Activated naive CD4-positive, alpha-beta T cell treated with anti-CD3 and anti-CD28 coated beads, Interleukin-2, amount 50 U/mL, for 24 hours (primary cell): Measurements from ENCODE around the gene ACACA.
A peak's percentile ranks its signal among the peaks of the same experiment; 100 is the strongest.
"Not testable (repeated sequence)": the region's sequence is repeated elsewhere in the genome, so short reads cannot be mapped to it uniquely, and the experiment has no call there.

Source experiments
- H3K27ac Mint-ChIP-seq: one replicate; pipeline ENCODE4 v1.8.0; 2021; ENCODE audit warnings: mild to moderate bottlenecking, mixed read lengths
- H3K27me3 Mint-ChIP-seq: one replicate; pipeline ENCODE4 v1.8.0; 2021; ENCODE audit warnings: mixed read lengths
- H3K36me3 Mint-ChIP-seq: one replicate; pipeline ENCODE4 v1.8.0; 2021; ENCODE audit warnings: mixed read lengths
- H3K4me1 Mint-ChIP-seq: one replicate; pipeline ENCODE4 v1.8.0; 2021; ENCODE audit warnings: mixed read lengths
- H3K4me3 Mint-ChIP-seq: one replicate; pipeline ENCODE4 v1.8.0; 2021; ENCODE audit warnings: mild to moderate bottlenecking, mixed read lengths
- H3K9me3 Mint-ChIP-seq: one replicate; pipeline ENCODE4 v1.8.0; 2021; ENCODE audit warnings: mixed read lengths

ACACA gene

DNA sequence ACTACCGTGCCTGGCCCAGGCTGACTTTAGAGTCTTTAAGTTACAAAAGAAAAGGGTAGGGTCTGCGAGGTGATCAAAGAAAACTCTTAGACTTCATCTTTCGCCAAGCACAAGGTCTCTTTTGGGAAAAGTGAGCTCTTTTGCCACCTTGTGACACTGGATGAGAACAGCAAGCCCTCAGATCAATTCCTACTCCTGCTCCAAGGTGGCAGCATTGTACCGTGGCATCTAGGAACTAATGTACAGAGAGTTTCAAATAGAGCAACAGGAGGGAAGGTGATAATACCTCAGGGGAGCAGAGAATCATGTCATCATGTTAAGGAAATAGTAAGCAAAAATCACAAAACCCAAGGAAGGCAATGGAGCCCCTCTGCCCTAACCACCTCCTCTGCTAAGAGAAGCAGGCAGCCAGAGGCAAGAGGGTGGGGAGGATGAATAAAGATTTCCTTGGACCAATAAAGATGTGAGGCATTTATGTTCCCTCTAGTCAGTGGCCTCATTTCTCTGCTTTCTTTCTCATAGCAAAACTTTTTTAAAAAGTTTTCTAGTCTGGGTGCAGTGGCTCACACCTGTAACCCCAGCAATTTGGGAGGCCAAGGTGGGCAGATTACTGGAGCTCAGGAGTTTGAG, 33.0 kb downstream of the ACACA start:
- Mint-ChIP-seq H3K27ac (no peak overlapping the region), H3K4me1 (no peaks in the 10 kb centered on the region), H3K36me3 (no peaks in the 10 kb centered on the region), H3K27me3 (no peaks in the 10 kb centered on the region), H3K9me3 (no peaks in the 10 kb centered on the region), H3K4me3 (no peak overlapping the region)

DNA sequence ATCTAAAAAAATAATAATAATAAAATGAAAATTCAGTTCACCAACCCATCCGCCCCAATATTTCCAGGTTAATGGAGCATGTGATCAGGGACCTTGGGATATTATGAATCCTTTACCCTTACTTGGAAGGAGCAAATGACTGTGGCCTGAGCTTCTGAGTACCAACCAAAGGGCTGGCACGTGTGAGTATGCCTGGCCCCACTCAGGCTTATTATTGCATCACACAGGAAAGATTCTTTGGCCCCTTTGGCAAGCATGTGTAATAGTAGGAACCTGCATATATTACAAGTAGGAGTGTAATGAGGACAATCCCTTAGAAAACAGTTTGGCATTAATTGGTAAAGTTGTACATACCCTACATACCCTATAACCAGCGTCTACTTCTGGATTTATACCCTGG, 38.1 kb downstream of the ACACA start:
- no peaks in the 10 kb centered on the region for H3K9me3 Mint-ChIP-seq
- H3K4me3 Mint-ChIP-seq: no peak overlapping the region
- H3K36me3 Mint-ChIP-seq: no peaks in the 10 kb centered on the region
- no peaks in the 10 kb centered on the region for H3K27me3 Mint-ChIP-seq
- H3K4me1 Mint-ChIP-seq: no peaks in the 10 kb centered on the region
- no peak overlapping the region for H3K27ac Mint-ChIP-seq

DNA sequence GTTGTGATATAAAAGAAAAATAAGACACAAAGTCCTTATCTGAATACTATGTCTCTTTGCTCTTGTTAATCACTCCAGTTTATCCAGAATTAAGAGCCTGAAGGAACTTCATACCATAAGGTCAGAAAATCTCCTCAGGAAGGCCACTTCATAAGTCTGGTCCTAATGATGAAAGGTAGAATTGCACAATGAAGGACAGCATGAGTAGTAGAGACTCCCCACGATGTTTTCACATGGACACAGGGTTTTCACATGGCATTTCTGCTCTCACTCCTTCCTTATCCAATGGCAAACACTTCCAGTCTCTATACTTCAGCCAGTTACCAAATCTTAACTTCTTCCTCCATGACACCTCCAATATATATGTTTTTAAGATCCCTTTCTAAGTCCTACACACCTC, 41.0 kb downstream of the ACACA start:
- Mint-ChIP-seq H3K27me3 (no peaks in the 10 kb centered on the region), H3K4me1 (no peaks in the 10 kb centered on the region), H3K9me3 (no peaks in the 10 kb centered on the region), H3K4me3 (no peak overlapping the region), H3K36me3 (no peaks in the 10 kb centered on the region), H3K27ac (no peak overlapping the region)

DNA sequence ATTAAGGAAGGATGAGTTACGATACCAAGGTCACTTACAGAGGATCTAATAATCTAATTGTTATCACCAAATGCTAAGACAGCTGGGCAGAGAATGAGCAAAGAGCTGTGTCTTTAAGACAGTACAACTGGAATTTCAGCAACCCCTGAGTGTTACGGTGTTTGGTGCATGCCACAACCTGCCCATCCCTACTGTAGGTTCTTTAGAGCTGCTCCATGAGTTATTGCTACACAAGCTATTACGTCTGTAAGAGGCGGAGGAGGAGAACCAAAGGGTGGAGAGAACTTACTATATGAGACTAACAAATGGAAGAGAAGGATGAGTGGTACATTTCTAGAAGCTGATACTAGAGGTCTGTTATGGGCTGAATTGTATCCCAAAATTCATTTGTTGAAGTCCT, 45.1 kb downstream of the ACACA start:
- Mint-ChIP-seq H3K27ac (no peak overlapping the region), H3K4me1 (peaks cover 22% of the 10 kb centered on the region), H3K4me3 (no peak overlapping the region), H3K27me3 (no peaks in the 10 kb centered on the region), H3K36me3 (no peaks in the 10 kb centered on the region), H3K9me3 (no peaks in the 10 kb centered on the region)

DNA sequence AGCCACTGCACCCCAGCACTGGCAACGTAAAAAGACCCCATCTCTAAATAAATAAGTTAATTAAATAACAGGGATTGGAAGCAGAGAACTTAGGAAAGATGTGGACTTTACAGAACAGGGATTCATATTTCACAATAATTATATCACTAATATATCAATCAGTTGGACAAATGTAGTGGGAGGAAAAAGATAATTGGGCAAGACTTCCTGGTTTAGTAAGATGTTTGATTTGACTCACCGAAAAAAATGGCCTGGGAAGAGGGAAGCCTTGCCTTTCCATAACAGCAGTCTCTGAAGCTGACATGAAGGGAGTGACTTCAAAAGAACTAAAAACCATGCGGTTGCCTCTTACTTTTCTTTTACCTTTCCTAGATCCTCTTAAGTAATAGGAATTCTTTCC, 46.0 kb downstream of the ACACA start:
- Mint-ChIP-seq H3K4me3 (no peak overlapping the region), H3K36me3 (no peaks in the 10 kb centered on the region), H3K27me3 (no peaks in the 10 kb centered on the region), H3K27ac (no peak overlapping the region), H3K4me1 (peaks cover 22% of the 10 kb centered on the region), H3K9me3 (no peaks in the 10 kb centered on the region)

DNA sequence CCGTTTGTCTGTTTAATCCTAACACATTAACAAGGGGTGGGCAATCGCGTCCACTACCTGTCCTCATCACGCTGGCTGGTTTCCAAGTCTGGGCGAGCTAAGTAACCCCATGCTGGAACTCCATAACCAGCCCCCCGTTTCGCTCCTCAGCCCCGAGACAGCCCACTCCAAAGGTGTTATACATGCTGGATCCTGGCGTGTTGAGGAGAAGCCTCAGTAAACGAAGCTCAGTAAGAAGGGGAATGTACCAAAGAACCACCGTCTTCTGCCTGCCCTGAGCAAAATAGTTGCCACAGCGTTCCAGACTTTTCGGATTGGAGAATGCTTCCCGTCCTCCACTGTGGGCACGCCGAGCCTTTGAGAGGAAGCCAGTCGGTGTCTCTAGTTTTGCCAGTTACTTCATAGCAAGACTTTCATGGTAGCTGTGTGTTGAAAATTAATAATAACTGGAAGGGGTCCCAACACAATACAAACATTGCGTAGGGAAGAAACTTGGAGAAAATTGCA, 46.9 kb downstream of the ACACA start:
- H3K27me3 Mint-ChIP-seq: no peaks in the 10 kb centered on the region
- peak overlapping the region; percentile 51 for H3K27ac Mint-ChIP-seq
- H3K36me3 Mint-ChIP-seq: no peaks in the 10 kb centered on the region
- peak overlapping the region; percentile 80 for H3K4me3 Mint-ChIP-seq
- H3K9me3 Mint-ChIP-seq: no peaks in the 10 kb centered on the region
- peaks cover 22% of the 10 kb centered on the region for H3K4me1 Mint-ChIP-seq

DNA sequence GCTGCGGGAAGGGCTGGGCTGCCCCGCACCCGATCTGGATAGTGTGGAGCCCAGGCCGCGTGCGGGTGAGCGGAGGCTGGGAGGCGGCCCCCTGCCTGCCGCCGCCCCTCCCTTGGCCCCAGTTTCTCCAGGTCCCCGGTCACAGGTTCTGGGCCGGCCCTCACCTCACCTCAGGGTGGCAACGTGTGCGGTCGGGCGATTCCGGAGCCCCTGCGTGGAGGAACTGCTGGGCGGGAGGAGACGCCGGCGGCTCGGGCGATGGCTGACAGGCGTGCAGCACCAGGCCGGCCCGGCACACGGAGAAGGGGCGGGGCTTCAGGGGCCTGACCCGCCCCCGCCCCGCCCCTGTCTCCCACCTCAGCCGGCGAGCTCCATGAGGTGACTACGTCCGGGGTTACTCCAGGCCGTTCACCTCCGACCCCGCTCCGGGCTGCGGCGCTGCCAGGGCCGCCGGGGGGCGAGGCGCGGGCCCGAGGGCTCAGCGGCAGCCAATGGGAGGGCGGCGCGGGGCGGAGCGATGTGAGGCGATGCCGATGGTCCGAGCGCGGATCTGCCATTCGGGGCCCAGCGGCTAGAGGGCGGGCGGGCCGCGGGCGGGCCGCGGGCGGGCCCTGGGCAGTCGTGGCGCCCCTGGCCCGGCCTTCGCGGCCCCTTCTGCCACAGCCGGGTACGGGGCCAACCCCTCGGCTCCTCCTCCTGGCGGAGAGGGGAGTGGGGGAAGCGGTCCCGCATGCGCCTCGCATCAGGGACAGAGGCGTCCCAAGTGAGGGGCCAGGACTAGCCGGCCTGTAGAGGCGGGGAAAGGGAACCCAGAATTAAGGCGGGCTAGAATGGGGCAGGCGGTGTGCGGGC, 47.6 kb downstream of the ACACA start:
- H3K4me3 Mint-ChIP-seq: peak overlapping the region; percentile 97
- no peaks in the 10 kb centered on the region for H3K9me3 Mint-ChIP-seq
- H3K27ac Mint-ChIP-seq: peak overlapping the region; percentile 82
- H3K4me1 Mint-ChIP-seq: peaks cover 25% of the 10 kb centered on the region
- H3K36me3 Mint-ChIP-seq: no peaks in the 10 kb centered on the region
- H3K27me3 Mint-ChIP-seq: no peaks in the 10 kb centered on the region

DNA sequence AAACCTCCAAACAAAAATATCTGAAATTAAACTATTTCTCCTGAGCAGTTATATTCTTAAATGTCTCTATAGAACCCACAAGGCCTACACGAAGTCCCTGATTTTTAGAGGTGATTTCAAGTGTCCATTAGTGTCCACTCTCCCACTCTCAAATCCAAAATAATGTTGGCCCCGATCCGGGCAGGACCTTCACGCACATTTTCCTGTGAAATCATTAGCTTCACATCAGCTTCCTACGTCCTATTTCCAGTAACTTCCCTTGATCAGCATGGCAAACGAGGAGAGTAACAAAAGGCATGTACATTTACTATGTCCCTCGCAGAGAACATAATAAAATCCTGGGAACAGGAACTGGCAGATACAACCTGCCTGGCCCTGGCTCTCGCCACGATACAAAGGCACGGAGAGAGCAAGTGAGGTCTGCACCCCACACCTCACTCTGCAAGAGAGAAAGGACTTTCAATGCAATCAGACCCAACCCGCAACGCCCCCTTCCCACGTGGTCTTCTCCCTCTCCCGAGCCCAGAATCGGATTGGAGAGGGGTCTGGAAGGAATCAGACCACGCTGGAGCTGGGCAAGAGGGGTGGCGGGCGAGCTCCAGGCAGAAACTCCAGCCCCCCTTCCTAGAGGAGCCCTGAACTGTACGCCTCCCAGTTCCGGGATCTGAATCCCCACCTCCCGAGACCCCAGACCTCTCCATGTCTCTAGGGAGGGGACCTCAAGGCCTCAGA, 48.4 kb downstream of the ACACA start:
- no peaks in the 10 kb centered on the region for H3K27me3 Mint-ChIP-seq

DNA sequence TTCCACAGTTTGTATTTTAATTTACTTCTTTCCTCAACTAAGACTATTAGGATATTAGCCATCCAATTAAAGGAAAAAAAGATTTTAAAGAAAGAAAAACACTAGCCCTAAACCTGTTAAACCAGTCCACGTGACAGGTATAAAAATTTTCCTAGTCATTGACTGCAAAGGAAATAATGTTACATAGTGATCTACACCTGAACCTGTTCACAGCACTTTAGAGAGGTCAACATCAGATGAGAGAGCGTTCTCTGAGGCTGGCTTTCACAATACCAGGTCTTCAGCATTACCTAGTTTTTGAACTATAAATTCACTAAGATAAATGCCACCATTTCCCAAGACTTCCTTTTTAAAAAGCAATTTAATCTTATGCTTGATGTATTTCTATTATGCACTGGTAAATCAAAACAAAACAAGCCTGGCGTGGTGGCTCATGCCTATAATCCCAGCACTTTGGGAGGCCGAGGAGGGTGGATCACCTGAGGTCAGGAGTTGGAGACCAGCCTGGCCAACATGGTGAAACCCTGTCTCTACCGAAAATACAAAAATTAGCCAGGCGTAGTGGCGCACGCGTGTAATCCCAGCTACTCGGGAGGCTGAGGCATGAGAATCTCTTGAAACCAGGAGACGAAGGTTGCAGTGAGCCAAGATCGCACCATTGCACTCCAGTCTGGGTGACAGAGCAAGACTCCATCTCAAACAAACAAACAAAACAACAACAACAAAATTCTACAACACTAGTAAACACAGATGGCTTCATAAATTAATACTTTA, 49.7 kb downstream of the ACACA start:
- H3K27me3 Mint-ChIP-seq, H3K9me3 Mint-ChIP-seq, H3K36me3 Mint-ChIP-seq, H3K27ac Mint-ChIP-seq: not testable (repeated sequence)
- Mint-ChIP-seq H3K4me1 (peaks cover 25% of the 10 kb centered on the region), H3K4me3 (peak overlapping the region; percentile 97)

More for the DNA sequence above, 48.4 kb downstream of the ACACA start:
- Mint-ChIP-seq H3K4me1 (peaks cover 25% of the 10 kb centered on the region), H3K4me3 (peak overlapping the region; percentile 97), H3K27ac (peak overlapping the region; percentile 82), H3K9me3 (no peaks in the 10 kb centered on the region), H3K36me3 (no peaks in the 10 kb centered on the region)

DNA sequence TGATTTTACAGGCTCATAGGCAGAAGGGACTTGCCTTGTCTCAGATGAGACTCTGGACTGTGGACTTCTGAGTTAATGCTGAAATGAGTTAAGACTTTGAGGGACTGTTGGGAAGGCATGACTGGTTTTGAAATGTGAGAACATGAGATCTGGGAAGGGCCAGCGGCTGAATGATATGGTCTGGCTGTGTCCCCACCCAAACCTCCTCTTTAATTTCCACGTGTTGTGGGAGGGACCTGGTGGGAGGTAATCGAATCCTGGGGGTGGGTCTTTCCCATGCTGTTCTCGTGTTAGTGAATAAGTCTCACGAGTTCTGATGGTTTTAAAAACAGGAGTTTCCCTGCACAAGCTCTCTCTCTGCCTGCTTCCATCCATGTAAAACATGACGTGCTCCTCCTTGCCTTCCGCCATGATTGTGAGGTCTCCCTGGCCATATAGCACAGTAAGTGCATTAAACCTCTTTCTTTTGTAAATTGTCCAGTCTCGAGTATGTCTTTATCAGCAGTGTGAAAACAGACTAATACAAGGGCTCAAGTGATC, 59.7 kb downstream of the ACACA start:
- not testable (repeated sequence) for H3K36me3 Mint-ChIP-seq, H3K27ac Mint-ChIP-seq, H3K27me3 Mint-ChIP-seq, H3K4me1 Mint-ChIP-seq, H3K4me3 Mint-ChIP-seq, H3K9me3 Mint-ChIP-seq

DNA sequence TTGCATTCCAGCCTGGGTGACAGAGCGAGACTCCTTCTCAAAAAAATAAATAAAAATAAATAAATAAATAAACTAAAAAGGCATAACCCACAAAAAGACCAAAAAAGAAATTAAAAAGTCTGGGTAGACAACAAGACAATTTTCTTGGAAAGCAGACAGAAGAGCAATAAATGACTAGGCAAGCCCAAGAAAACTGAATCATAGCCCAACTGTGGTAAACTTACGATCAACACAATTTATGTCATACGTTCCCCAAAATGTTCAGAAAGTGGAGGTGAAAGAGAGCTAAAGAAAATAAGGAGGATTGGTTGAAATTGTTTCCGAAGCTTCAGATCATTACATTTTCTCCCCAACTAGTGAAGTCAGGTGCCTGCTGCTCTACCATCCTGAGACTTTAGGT, 62.1 kb downstream of the ACACA start:
- Mint-ChIP-seq H3K27ac (no peak overlapping the region), H3K9me3 (no peaks in the 10 kb centered on the region), H3K4me3 (no peak overlapping the region)

DNA sequence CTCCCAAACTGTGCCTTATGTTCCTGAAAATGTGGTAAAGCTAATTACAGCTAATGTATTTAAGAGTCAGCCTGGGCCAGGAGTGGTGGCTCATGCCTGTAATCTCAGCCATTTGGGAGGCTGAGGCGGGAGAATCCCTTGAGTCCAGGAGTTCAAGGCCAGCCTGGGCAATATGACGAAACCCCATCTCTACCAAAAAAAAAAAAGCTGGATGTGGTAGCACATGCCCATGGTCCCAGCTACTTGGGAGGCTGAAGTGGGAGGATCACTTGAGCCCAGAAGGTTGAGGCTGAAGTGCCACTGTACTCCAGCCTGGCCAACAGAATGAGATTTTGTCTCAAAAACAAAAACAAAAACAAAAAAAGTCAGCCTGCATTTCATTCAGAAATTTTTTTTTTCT, 64.0 kb downstream of the ACACA start:
- Mint-ChIP-seq H3K36me3 (peaks cover 12% of the 10 kb centered on the region), H3K27ac (no peak overlapping the region), H3K4me3 (no peak overlapping the region), H3K4me1 (peaks cover 7% of the 10 kb centered on the region), H3K27me3 (no peaks in the 10 kb centered on the region), H3K9me3 (no peaks in the 10 kb centered on the region)

More for the DNA sequence above, 62.1 kb downstream of the ACACA start:
- Mint-ChIP-seq H3K4me1 (peaks cover 7% of the 10 kb centered on the region), H3K36me3 (peaks cover 10% of the 10 kb centered on the region), H3K27me3 (no peaks in the 10 kb centered on the region)

DNA sequence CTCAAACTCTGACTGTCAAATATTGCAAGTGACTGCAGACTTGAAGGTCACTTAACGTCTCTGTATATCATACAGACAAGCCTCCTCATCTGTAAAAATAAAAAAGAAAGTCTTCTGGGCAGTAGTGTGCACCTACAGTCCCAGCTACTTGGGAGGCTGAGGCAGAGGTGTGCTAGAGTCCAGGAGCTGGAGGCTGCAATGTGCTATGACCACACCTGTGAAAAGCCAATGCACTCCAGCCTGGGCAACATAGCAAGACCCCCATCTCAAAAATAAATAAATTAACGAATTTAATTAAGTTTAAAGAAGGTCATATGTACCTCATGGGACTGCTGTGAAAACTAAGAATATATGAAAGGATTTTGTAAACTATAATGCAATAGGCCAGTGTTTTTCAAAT, 65.8 kb downstream of the ACACA start:
- H3K36me3 Mint-ChIP-seq: peaks cover 13% of the 10 kb centered on the region
- H3K4me1 Mint-ChIP-seq: peaks cover 7% of the 10 kb centered on the region
- H3K4me3 Mint-ChIP-seq: no peak overlapping the region
- H3K27me3 Mint-ChIP-seq: no peaks in the 10 kb centered on the region
- no peaks in the 10 kb centered on the region for H3K9me3 Mint-ChIP-seq
- no peak overlapping the region for H3K27ac Mint-ChIP-seq

DNA sequence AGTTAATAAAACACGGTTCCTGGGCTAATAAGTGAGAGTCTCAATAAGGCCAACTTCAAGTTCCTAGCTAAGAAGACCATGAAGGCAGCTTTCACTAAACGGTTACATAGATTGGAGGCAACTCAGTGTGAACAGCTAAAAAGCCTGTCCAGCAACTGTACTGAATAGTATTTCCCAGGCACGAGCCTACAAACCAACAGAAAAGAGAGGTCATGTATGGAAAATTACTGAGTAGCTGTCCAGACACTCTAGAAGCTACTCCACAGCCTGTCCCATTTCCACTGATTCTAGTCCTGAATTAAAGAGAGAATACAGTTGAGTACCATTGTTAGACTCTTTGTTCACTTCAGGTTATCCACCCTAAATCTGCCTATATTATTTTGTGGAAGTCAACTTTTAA, 67.3 kb downstream of the ACACA start:
- peaks cover 9% of the 10 kb centered on the region for H3K36me3 Mint-ChIP-seq
- no peaks in the 10 kb centered on the region for H3K9me3 Mint-ChIP-seq
- H3K27me3 Mint-ChIP-seq: no peaks in the 10 kb centered on the region
- no peak overlapping the region for H3K27ac Mint-ChIP-seq
- H3K4me3 Mint-ChIP-seq: no peak overlapping the region
- no peaks in the 10 kb centered on the region for H3K4me1 Mint-ChIP-seq

DNA sequence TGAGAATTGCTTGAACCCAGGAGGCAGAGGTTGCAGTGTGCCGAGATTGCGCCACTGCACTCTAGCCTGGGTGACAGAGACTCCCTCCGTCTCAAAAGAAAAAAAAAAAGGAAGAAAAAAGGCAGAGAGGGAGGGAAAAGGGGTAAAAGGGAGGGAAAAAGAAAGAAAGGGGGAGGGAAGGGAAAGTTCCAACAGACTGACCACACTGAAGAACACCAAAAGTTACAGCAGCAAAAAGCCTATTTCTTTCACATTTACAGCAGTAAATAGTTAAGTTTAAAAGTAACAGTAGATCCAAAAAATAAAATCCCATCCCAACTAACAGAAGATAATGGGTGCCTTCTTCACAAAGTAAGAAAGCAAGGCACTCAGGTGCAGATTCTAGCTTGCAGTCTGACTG, 67.8 kb downstream of the ACACA start:
- H3K27ac Mint-ChIP-seq: no peak overlapping the region
- H3K27me3 Mint-ChIP-seq: no peaks in the 10 kb centered on the region
- H3K9me3 Mint-ChIP-seq: no peaks in the 10 kb centered on the region
- H3K36me3 Mint-ChIP-seq: peaks cover 9% of the 10 kb centered on the region
- no peaks in the 10 kb centered on the region for H3K4me1 Mint-ChIP-seq
- H3K4me3 Mint-ChIP-seq: no peak overlapping the region
